Measurements from ENCODE around the gene MAIP1. TPM values are rescaled to one million over a fixed set of nuclear protein-coding genes. Genes with fewer than 3 reads are reported as not detected.

Gene MAIP1, protein sequence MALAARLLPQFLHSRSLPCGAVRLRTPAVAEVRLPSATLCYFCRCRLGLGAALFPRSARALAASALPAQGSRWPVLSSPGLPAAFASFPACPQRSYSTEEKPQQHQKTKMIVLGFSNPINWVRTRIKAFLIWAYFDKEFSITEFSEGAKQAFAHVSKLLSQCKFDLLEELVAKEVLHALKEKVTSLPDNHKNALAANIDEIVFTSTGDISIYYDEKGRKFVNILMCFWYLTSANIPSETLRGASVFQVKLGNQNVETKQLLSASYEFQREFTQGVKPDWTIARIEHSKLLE
- total RNA-seq, result 22.6 and 29.1 TPM in 2 replicates

GRCh38 chr2:199955339-199956061, at the start of gene MAIP1, which contains the start of gene TYW5:
Gene MAIP1, plus strand, starts transcription at chr2:199955582. Its CDS starts 217 bp downstream, at chr2:199955799.
Gene TYW5, minus strand, starts transcription at chr2:199955491. Its CDS starts 21 bp downstream, at chr2:199955470.

DNA sequence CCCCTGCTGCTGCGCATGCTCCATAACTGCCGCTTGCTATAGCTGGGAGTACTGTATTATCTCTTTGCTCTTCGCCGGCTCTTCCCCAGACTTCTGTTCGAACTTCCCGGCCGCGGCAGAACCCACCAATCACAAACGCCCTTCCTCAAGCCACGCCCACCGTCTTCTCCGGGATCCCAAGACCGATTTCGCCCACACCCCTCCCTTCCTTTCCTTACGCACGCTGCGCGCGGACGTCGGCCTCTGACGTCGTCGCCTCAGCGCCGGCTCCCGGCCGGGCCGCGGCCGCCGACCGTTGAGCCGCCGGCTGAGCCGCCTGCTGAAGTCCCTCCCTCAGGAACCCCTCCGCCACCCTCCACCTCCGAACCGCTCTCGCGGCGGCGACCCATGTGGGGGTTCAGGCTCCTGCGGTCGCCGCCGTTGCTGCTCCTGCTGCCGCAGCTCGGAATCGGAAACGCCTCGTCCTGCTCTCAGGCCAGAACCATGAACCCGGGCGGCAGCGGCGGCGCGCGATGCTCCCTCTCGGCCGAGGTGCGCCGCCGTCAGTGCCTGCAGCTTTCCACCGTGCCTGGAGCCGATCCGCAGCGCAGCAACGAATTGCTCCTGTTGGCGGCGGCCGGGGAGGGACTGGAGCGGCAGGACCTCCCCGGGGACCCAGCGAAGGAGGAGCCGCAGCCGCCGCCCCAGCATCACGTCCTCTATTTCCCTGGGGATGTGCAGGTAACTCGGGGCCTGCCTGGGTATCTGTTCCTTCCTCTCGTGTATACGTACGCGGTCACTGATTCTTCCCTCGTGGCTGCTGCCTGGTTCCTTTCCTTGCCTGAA, 44.1 kb upstream of the MAIP1 start, which contains the start of gene C2orf69:
Gene C2orf69, plus strand, starts transcription at position 242 of the 825 bp plus-strand sequence. Its CDS starts 146 bp downstream, at position 388.

Other genes starting within 250 kb of the MAIP1 start
- gene FTCDNL1, start 104.4 kb upstream of the MAIP1 start, total RNA-seq, result 0.79 and 1.3 TPM in 2 replicates
- 7.9 and 10.8 TPM in 2 replicates for gene C2orf69, start 44.3 kb upstream of the MAIP1 start, total RNA-seq
- gene TYW5, start 91 bp upstream of the MAIP1 start, total RNA-seq, result 8.6 and 9.0 TPM in 2 replicates